Caco-2 (cell line): ENCODE measurements around the gene GAS7. TPM values are rescaled to one million over a fixed set of nuclear protein-coding genes. Genes with fewer than 3 reads are reported as not detected.
"Not testable (repeated sequence)": the region's sequence is repeated elsewhere in the genome, so short reads cannot be mapped to it uniquely, and the experiment has no call there.

Experiments used
- BruUV-seq: library from RNA; stranded (reverse); fragments of 400-500 nt; replicated peaks from 2 replicates; lab custom pipeline; 2021; lab: Mats Ljungman, UMichigan
- CTCF ChIA-PET: fragments of 300-600 bp; sonication (Branson Sonifier 250); formaldehyde crosslinking; loops from one replicate; lab custom pipeline; 2022; ENCODE audit warnings: antibody characterized with exemption; lab: Charles Lee
- POLR2A ChIA-PET: fragments of 300-600 bp; sonication (Branson Sonifier 250); formaldehyde crosslinking; loops from one replicate; lab custom pipeline; 2022; ENCODE audit warnings: antibody characterized with exemption; lab: Charles Lee
- DNase-seq, 2 experiments: peaks; one replicate each; pipeline versions ENCODE4 v3.0.0 to v3.0.0-alpha.2; 2020 to 2022
- H3K27me3 ChIP-seq: replicated peaks from 2 replicates; pipeline ENCODE4 v1.6.0; 2011; ENCODE audit warnings: low read length; ENCODE audit not compliant: control insufficient read depth, insufficient read depth
- H3K36me3 ChIP-seq: 2 replicates; pipeline ENCODE4 v1.5.1; 2011; ENCODE audit warnings: low read length; ENCODE audit not compliant: control insufficient read depth, insufficient read depth
- H3K4me1 ChIP-seq: fragments of 250-450 bp; sonication (Bioruptor Pico); 2 replicates; pipeline ENCODE4 v1.5.1; 2020; ENCODE audit warnings: mild to moderate bottlenecking
- H3K4me3 ChIP-seq: 2 replicates; pipeline ENCODE4 v1.5.1; 2011; ENCODE audit warnings: low read depth, mild to moderate bottlenecking, control low read depth, low read length
- H3K9me3 ChIP-seq: fragments of 250-450 bp; sonication (Bioruptor Pico); 2 replicates; pipeline ENCODE4 v1.5.1; 2020; ENCODE audit warnings: mild to moderate bottlenecking, moderate library complexity
- H3K27ac Mint-ChIP-seq: one replicate; pipeline ENCODE4 v1.8.0; 2022; ENCODE audit warnings: mixed read lengths; ENCODE audit not compliant: unreplicated experiment
- H3K27me3 Mint-ChIP-seq: one replicate; pipeline ENCODE4 v1.8.0; 2022; ENCODE audit warnings: mixed read lengths; ENCODE audit not compliant: insufficient read depth, unreplicated experiment
- H3K36me3 Mint-ChIP-seq: one replicate; pipeline ENCODE4 v1.8.0; 2022; ENCODE audit warnings: mild to moderate bottlenecking, mixed read lengths; ENCODE audit not compliant: insufficient read depth, unreplicated experiment
- H3K4me1 Mint-ChIP-seq: one replicate; pipeline ENCODE4 v1.8.0; 2022; ENCODE audit warnings: low read depth, mixed read lengths; ENCODE audit not compliant: unreplicated experiment
- H3K4me3 Mint-ChIP-seq: one replicate; pipeline ENCODE4 v1.8.0; 2022; ENCODE audit warnings: mild to moderate bottlenecking, moderate library complexity, mixed read lengths; ENCODE audit not compliant: unreplicated experiment
- H3K9me3 Mint-ChIP-seq: one replicate; pipeline ENCODE4 v1.8.0; 2022; ENCODE audit warnings: mixed read lengths; ENCODE audit not compliant: unreplicated experiment
- intact Hi-C: fragments of 100-400 bp; cut with micrococcal nuclease; formaldehyde crosslinking; loops from one replicate; pipeline ENCODE4 v1.10.0; 2022; ENCODE audit not compliant: unreplicated experiment
- total RNA-seq: library from RNA; stranded (reverse); gene quantifications from 2 replicates; pipeline ENCODE4 v1.2.3, GENCODE V29; 2022
- TF ChIP-seq, protein P1 (sequence below), 2 experiments: fragments of 200-600 bp in 1 of 2; IDR thresholded peaks; 1 replicate in 1 of 2; 2 replicates in 1 of 2; pipeline versions ENCODE4 v1.5.1 to v1.8.0; 2011 to 2022; ENCODE audit warnings: antibody characterized with exemption in 1 of 2, control low read depth in 1 of 2, inconsistent platforms in 1 of 2, low read depth in 1 of 2, low read length in 1 of 2, mild to moderate bottlenecking in 1 of 2, moderate library complexity in 1 of 2; ENCODE audit not compliant: insufficient read depth in 1 of 2, severe bottlenecking in 1 of 2, unreplicated experiment in 1 of 2

The GAS7 gene
- total RNA-seq, 1 experiment from 2014 or later: 0.34 TPM

DNA sequence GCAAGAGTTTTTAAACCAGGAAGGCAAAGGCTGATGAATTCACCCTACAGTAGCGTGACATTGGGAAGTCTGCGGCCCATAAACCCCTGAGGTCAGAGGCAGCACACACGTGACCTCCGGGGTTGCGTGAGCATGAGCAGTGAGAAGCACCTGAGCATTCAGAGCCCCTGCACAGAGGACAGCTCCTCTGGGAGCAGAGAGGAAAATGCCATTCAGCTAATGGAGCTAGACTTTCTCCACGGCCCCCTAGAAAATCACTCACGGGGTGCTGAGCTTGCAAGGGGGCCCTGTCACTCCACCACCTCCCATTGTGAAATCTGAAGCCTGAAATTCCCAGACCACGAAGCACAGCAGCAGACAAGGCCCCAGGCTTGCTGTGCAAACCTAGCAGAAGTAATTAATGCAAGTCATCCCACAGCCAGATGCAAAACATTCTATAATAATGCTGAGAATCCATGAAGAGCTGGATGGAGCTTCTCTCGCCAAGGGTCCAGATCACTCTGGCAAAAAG is 178.4 kb downstream of the GAS7 start:
- ChIA-PET POLR2A (no interaction called here), CTCF (no interaction called here)
- H3K4me1 ChIP-seq: no peaks in the 10 kb centered on the region
- Mint-ChIP-seq H3K9me3 (no peaks in the 10 kb centered on the region), H3K36me3 (no peaks in the 10 kb centered on the region), H3K27ac (no peak overlapping the region), H3K4me1 (no peaks in the 10 kb centered on the region), H3K27me3 (no peaks in the 10 kb centered on the region), H3K4me3 (no peak overlapping the region)
- no peaks in the 10 kb centered on the region for H3K27me3 ChIP-seq
- DNase-seq: no peak
- TF ChIP-seq, protein P1, sequence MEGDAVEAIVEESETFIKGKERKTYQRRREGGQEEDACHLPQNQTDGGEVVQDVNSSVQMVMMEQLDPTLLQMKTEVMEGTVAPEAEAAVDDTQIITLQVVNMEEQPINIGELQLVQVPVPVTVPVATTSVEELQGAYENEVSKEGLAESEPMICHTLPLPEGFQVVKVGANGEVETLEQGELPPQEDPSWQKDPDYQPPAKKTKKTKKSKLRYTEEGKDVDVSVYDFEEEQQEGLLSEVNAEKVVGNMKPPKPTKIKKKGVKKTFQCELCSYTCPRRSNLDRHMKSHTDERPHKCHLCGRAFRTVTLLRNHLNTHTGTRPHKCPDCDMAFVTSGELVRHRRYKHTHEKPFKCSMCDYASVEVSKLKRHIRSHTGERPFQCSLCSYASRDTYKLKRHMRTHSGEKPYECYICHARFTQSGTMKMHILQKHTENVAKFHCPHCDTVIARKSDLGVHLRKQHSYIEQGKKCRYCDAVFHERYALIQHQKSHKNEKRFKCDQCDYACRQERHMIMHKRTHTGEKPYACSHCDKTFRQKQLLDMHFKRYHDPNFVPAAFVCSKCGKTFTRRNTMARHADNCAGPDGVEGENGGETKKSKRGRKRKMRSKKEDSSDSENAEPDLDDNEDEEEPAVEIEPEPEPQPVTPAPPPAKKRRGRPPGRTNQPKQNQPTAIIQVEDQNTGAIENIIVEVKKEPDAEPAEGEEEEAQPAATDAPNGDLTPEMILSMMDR (IDR thresholded peaks at IDR 0.05; ENCODE audit: insufficient read depth in 1 of 2, low read depth in 1 of 2, low read length in 1 of 2, severe bottlenecking in 1 of 2, unreplicated experiment in 1 of 2): no peak
- no TSS peak for BruUV-seq
- intact Hi-C loops: no loop called here
- H3K36me3 ChIP-seq: no peaks in the 10 kb centered on the region
- no peak overlapping the region for H3K4me3 ChIP-seq
- H3K9me3 ChIP-seq: no peaks in the 10 kb centered on the region

DNA sequence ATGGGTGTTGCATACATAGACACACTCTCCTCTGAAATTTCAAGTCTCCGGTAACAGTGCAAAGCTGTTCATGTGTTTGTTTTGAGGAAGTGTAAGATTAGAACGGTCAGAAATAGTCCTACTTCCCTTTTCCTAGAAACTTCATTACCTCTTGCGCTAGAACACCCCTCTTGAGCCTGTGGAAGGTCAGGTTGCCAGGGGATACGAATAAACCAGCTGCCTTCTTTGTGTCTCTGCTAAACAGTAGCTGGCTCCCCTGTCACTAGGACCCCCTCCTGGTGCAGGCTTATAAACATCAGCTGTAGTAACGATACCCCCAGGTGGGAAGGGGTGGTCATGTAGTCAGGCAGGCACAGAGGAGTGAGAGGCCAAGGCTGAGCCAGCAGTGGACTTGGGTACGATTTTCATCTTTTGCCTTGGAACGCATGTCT is 179.9 kb downstream of the GAS7 start:
- Mint-ChIP-seq H3K27me3 (no peaks in the 10 kb centered on the region), H3K36me3 (no peaks in the 10 kb centered on the region), H3K9me3 (no peaks in the 10 kb centered on the region), H3K27ac (no peak overlapping the region), H3K4me3 (no peak overlapping the region), H3K4me1 (no peaks in the 10 kb centered on the region)
- BruUV-seq: no TSS peak
- no peak for DNase-seq
- TF ChIP-seq, protein P1 (IDR thresholded peaks at IDR 0.05; ENCODE audit: insufficient read depth in 1 of 2, low read depth in 1 of 2, low read length in 1 of 2, severe bottlenecking in 1 of 2, unreplicated experiment in 1 of 2): no peak
- intact Hi-C loops: no loop called here
- H3K4me3 ChIP-seq: no peak overlapping the region
- POLR2A ChIA-PET: no interaction called here
- H3K36me3 ChIP-seq: no peaks in the 10 kb centered on the region
- H3K9me3 ChIP-seq: no peaks in the 10 kb centered on the region
- CTCF ChIA-PET: no interaction called here
- H3K27me3 ChIP-seq: no peaks in the 10 kb centered on the region
- H3K4me1 ChIP-seq: no peaks in the 10 kb centered on the region

DNA sequence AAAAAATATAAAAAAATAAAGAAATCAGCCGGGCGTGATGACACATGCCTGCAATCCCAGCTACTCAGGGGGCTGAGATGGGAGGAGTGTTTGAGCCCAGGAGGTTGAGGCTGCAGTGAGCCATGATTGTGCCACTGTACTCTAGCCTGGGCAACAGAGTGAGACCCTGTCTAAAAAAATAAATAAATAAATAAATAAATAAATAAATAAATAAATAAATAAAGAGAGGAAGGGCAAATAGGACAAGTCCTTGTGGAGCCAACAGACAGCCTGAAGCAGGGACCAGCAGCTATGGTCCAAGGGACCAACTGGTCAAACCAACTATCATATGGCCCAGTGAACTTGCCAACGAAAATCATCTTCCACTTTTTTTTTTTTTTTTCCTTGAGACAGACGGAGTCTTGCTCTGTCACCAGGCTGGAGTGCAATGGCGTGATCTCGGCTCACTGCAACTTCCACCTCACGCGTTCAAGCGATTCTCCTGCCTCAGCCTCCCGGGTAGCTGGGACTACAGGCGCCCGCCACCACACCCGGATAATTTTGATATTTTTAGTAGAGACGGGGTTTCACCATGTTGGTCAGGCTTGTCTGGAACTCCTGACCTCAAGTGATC is 181.3 kb downstream of the GAS7 start:
- H3K27ac Mint-ChIP-seq, H3K4me1 Mint-ChIP-seq, H3K9me3 Mint-ChIP-seq, H3K36me3 Mint-ChIP-seq, CTCF ChIA-PET, H3K4me1 ChIP-seq, H3K36me3 ChIP-seq, intact Hi-C loops, POLR2A ChIA-PET, H3K9me3 ChIP-seq, H3K27me3 ChIP-seq, DNase-seq, BruUV-seq, H3K4me3 Mint-ChIP-seq, H3K4me3 ChIP-seq, H3K27me3 Mint-ChIP-seq: not testable (repeated sequence)
